ENCODE measurements around the gene CCSER1.

GRCh38 chr4:91497892-91498291 is 1370.7 kb downstream of the CCSER1 start:
- TF ChIP-seq CTCF (conservative IDR thresholded peaks at IDR 0.05; ENCODE audit: low read length) (no peak), EZH2phosphoT487 (IDR thresholded peaks at IDR 0.05; ENCODE audit: borderline replicate concordance, low read depth, low read length) (no peak)
